ENCODE data around the gene RCAN1.

GRCh38 chr21:34594566-34595234 is 20.2 kb downstream of the RCAN1 start:
- TF ChIP-seq CTCF (IDR thresholded peaks at IDR 0.05 in 8 of 11, conservative IDR thresholded peaks at IDR 0.05 in 3 of 11) (no peak), POLR2A (IDR thresholded peaks at IDR 0.05) (no peak), POLR2AphosphoS5 (IDR thresholded peaks at IDR 0.05) (no peak)
